ENCODE data around the gene CAPZB.

Gene CAPZB

GRCh38 chr1:19404748-19405147 lies 80.6 kb downstream of the CAPZB start:
- DNase-seq = no peak

GRCh38 chr1:19403256-19403655 lies 82.1 kb downstream of the CAPZB start:
- DNase-seq = no peak

GRCh38 chr1:19402031-19402813 lies 83.1 kb downstream of the CAPZB start:
- no peak for DNase-seq

GRCh38 chr1:19401535-19401889 lies 83.8 kb downstream of the CAPZB start:
- no peak for DNase-seq

- DNase-seq = peak; percentile 28
These were observed 84.3 kb downstream of the CAPZB start for GRCh38 chr1:19400875-19401534.

GRCh38 chr1:19400192-19400611 lies 85.1 kb downstream of the CAPZB start:
- DNase-seq = peak; percentile 23

- DNase-seq = peak; percentile 92
These were observed 87.0 kb downstream of the CAPZB start for GRCh38 chr1:19398309-19398760.

- DNase-seq = no peak
These were observed 88.0 kb downstream of the CAPZB start for GRCh38 chr1:19397217-19397945.

GRCh38 chr1:19396280-19396679 lies 89.1 kb downstream of the CAPZB start:
- no peak for DNase-seq

GRCh38 chr1:19395678-19396192 lies 89.6 kb downstream of the CAPZB start:
- DNase-seq = peak; percentile 63

GRCh38 chr1:19393046-19393445 lies 92.3 kb downstream of the CAPZB start:
- no peak for DNase-seq

GRCh38 chr1:19392221-19392620 lies 93.1 kb downstream of the CAPZB start:
- DNase-seq = no peak

GRCh38 chr1:19391596-19391981 lies 93.8 kb downstream of the CAPZB start:
- no peak for DNase-seq

GRCh38 chr1:19390901-19391595 lies 94.3 kb downstream of the CAPZB start:
- peak; percentile 89 for DNase-seq

GRCh38 chr1:19390166-19390850 lies 95.0 kb downstream of the CAPZB start:
- DNase-seq = no peak

GRCh38 chr1:19388980-19389379 lies 96.4 kb downstream of the CAPZB start:
- DNase-seq = no peak

- no peak for DNase-seq
These were observed 98.3 kb downstream of the CAPZB start for GRCh38 chr1:19387045-19387467.

GRCh38 chr1:19385869-19386591 lies 99.3 kb downstream of the CAPZB start:
- DNase-seq = peak; percentile 52

- DNase-seq = no peak
These were observed 100.1 kb downstream of the CAPZB start for GRCh38 chr1:19385221-19385620.

- DNase-seq = no peak
These were observed 100.6 kb downstream of the CAPZB start for GRCh38 chr1:19384772-19385187.

- DNase-seq = peak; percentile 45
These were observed 101.2 kb downstream of the CAPZB start for GRCh38 chr1:19384113-19384512.

All from fibroblast of skin of right quadriceps (primary cell).